ENCODE results near the gene TMEM63C. TPM values are rescaled to one million over a fixed set of nuclear protein-coding genes. Genes with fewer than 3 reads are reported as not detected.

TMEM63C gene
- total RNA-seq, 1 donor from 2014 or later, result not detected

Other genes starting within 250 kb of the TMEM63C start
- gene IRF2BPL, start 153.1 kb upstream of the TMEM63C start, total RNA-seq, result 16.4 and 18.7 TPM in 2 replicates
- gene CIPC, start 83.5 kb upstream of the TMEM63C start, total RNA-seq, result 15.0 and 15.9 TPM in 2 replicates
- gene ZDHHC22, start 40.0 kb upstream of the TMEM63C start, total RNA-seq, result under 0.01 and 0.04 TPM in 2 replicates
- gene NGB, start 89.4 kb downstream of the TMEM63C start, total RNA-seq, result not detected in 2 replicates
- gene POMT2, start 139.1 kb downstream of the TMEM63C start, total RNA-seq, result 8.6 and 14.4 TPM in 2 replicates
- 6.9 and 20.4 TPM in 2 replicates for gene GSTZ1, start 139.2 kb downstream of the TMEM63C start, total RNA-seq
- 13.3 and 18.8 TPM in 2 replicates for gene TMED8, start 195.3 kb downstream of the TMEM63C start, total RNA-seq
- 1.8 TPM in 2 replicates for gene SAMD15, start 195.6 kb downstream of the TMEM63C start, total RNA-seq
- 0.07 and 0.13 TPM in 2 replicates for gene NOXRED1, start 241.7 kb downstream of the TMEM63C start, total RNA-seq

Measured in pulmonary artery endothelial cell (primary cell).